GM12878 (cell line): ENCODE data around the gene LPCAT2. TPM values are rescaled to one million over a fixed set of nuclear protein-coding genes. Genes with fewer than 3 reads are reported as not detected.

Source experiments
- ATAC-seq: fragments of 200-7000 bp; cut with Tn5 transposase; 3 replicates; pipeline ENCODE4 v1.9.1; 2020; ENCODE audit warnings: mild to moderate bottlenecking, moderate library complexity
- BruUV-seq: library from RNA; stranded (reverse); fragments of 400-500 nt; replicated peaks from 2 replicates; lab custom pipeline; 2021; lab: Mats Ljungman, UMichigan
- CTCF ChIA-PET: fragments of 300-600 bp; sonication (Branson Sonifier 250); formaldehyde crosslinking; extraction: SDS; loops from one replicate; lab custom pipeline; 2021; ENCODE audit warnings: inconsistent platforms; lab: Yijun Ruan, JAX
- POLR2A ChIA-PET: fragments of 350-600 bp; formaldehyde crosslinking; extraction: SDS; loops from one replicate; lab custom pipeline; 2021; ENCODE audit warnings: inconsistent platforms; lab: Charles Lee
- RAD21 ChIA-PET: fragments of 300-600 bp; sonication (Branson Sonifier 250); formaldehyde crosslinking; loops from one replicate; lab custom pipeline; 2023; ENCODE audit warnings: antibody characterized with exemption; ENCODE audit not compliant: unreplicated experiment; lab: Charles Lee
- SMC1A ChIA-PET: fragments of 300-600 bp; sonication (Branson Sonifier 250); formaldehyde crosslinking; loops from one replicate; lab custom pipeline; 2023; ENCODE audit not compliant: unreplicated experiment, uncharacterized antibody; lab: Charles Lee
- DNase-seq: peaks from one replicate; pipeline ENCODE4 v3.0.0-alpha.2; 2011; ENCODE audit warnings: low read depth, low spot score
- FAIRE-seq: peaks from 3 replicates; lab custom pipeline; 2011; peaks lifted over from hg19 to GRCh38; lab: Jason Lieb, UNC
- H2AFZ ChIP-seq: 2 replicates; pipeline ENCODE4 v1.6.0; 2011; ENCODE audit warnings: low read depth, low read length, control low read depth; ENCODE audit not compliant: control insufficient read depth
- H3K27ac ChIP-seq: 2 replicates; pipeline ENCODE4 v1.5.1; 2011; ENCODE audit warnings: control low read depth; ENCODE audit not compliant: control insufficient read depth, insufficient read depth
- H3K27me3 ChIP-seq, 2 experiments: replicated peaks in 1 of 2; 2 replicates each; pipeline versions ENCODE4 v1.6.0 to v1.6.1; 2011; ENCODE audit warnings: low read length in 1 of 2; ENCODE audit not compliant: control insufficient read depth in 2 of 2, insufficient read depth in 2 of 2
- H3K36me3 ChIP-seq, 2 experiments: 2 replicates each; pipeline ENCODE4 v1.5.1; 2011; ENCODE audit warnings: low read length in 1 of 2; ENCODE audit not compliant: control insufficient read depth in 2 of 2, insufficient read depth in 2 of 2
- H3K4me1 ChIP-seq: 2 replicates; pipeline ENCODE4 v1.6.1; 2011; ENCODE audit warnings: mild to moderate bottlenecking, low read length, moderate library complexity, mixed read lengths; ENCODE audit not compliant: control insufficient read depth, insufficient read depth
- H3K4me2 ChIP-seq: 2 replicates; pipeline ENCODE4 v1.6.0; 2011; ENCODE audit warnings: control low read depth; ENCODE audit not compliant: control insufficient read depth, insufficient read depth
- H3K4me3 ChIP-seq: fragments of 200-600 bp; sonication (generic); 2 replicates; pipeline ENCODE4 v1.5.1; 2016
- H3K79me2 ChIP-seq: 2 replicates; pipeline ENCODE4 v1.6.0; 2011; ENCODE audit warnings: low read length; ENCODE audit not compliant: control insufficient read depth, insufficient read depth
- H3K9ac ChIP-seq: 2 replicates; pipeline ENCODE4 v1.8.0; 2011; ENCODE audit warnings: low read length, control low read depth, mixed read lengths; ENCODE audit not compliant: control insufficient read depth, insufficient read depth
- H3K9me3 ChIP-seq: replicated peaks from 3 replicates; pipeline ENCODE4 v1.5.1; 2011; ENCODE audit warnings: mild to moderate bottlenecking, low read length; ENCODE audit not compliant: control insufficient read depth, insufficient read depth
- H4K20me1 ChIP-seq: 2 replicates; pipeline ENCODE4 v1.6.0; 2011; ENCODE audit not compliant: control insufficient read depth, insufficient read depth
- NFYA ChIP-seq: IDR thresholded peaks from 2 replicates; pipeline ENCODE4 v1.6.1; 2011; ENCODE audit warnings: low read depth, mild to moderate bottlenecking, low read length, improper control_type of control experiment, borderline replicate concordance
- NR2C1 ChIP-seq: fragments of 450-650 bp; IDR thresholded peaks from 2 replicates; pipeline ENCODE4 v1.6.1; 2017; ENCODE audit warnings: antibody characterized with exemption, mild to moderate bottlenecking, moderate library complexity
- NR2F1 ChIP-seq: fragments of 450-650 bp; conservative IDR thresholded peaks from 2 replicates; pipeline ENCODE4 v1.6.1; 2017; ENCODE audit warnings: mild to moderate bottlenecking
- POU2F2 ChIP-seq: IDR thresholded peaks from 3 replicates; pipeline ENCODE4 v1.6.1; 2011; ENCODE audit warnings: low read depth, mild to moderate bottlenecking, low read length, borderline replicate concordance
- RELA ChIP-seq: fragments of 450-650 bp; IDR thresholded peaks from 2 replicates; pipeline ENCODE4 v1.8.0; 2014; ENCODE audit warnings: borderline replicate concordance; ENCODE audit not compliant: partially characterized antibody
- WGBS: methylation state at CpG from one replicate; pipeline ENCODE4 v1.1.6; 2016; ENCODE audit warnings: low lambda C conversion rate; ENCODE audit not compliant: insufficient replicate concordance, insufficient coverage; ENCODE audit errors: missing lambda C conversion rate; 5-methylcytosine and 5-hydroxymethylcytosine counted together
- in situ Hi-C: fragments of 300-500 bp; cut with MboI; formaldehyde crosslinking; loops from 9 replicates; pipeline ENCODE4 v1.14.3; 2018; ENCODE audit warnings: mixed read lengths
- intact Hi-C: fragments of 100-400 bp; cut with micrococcal nuclease; formaldehyde crosslinking; loops from one replicate; pipeline ENCODE4 v1.14.2; 2022; ENCODE audit not compliant: unreplicated experiment
- polyA plus RNA-seq, 11 experiments: library from polyadenylated mRNA; depleted of rRNA in 4 of 11; unstranded in 6 of 11; stranded (reverse) in 5 of 11; fragments of >200 nt; fragmentation: Nextera tagmentation in 4 of 11; fragmentation: Illumina TruSeq in 1 of 11; extraction: Ambion mirVana in 4 of 11; extraction: Trizol in 1 of 11; gene quantifications; 1 replicate in 1 of 11; 2 replicates in 10 of 11; pipeline versions ENCODE4 v1.2.1 to v1.2.3, GENCODE V29; 2011 to 2016; ENCODE audit warnings: inconsistent platforms in 2 of 11, missing spikeins in 2 of 11, low read depth in 1 of 11
- total RNA-seq, 4 experiments: library from RNA; depleted of rRNA in 3 of 4; stranded (reverse); fragments of >200 nt in 3 of 4; fragmentation: Illumina TruSeq in 1 of 4; extraction: Trizol in 1 of 4; gene quantifications; 2 replicates each; pipeline versions ENCODE4 v1.2.1 to v1.2.3, GENCODE V29; 2013 to 2021

Gene LPCAT2
- total and polyA plus RNA-seq, 10 of the 15 experiments (the other 5 are each of a cell fraction or from before 2014, with no cell fraction given), result 0.01 TPM; not detected in 9

DNA sequence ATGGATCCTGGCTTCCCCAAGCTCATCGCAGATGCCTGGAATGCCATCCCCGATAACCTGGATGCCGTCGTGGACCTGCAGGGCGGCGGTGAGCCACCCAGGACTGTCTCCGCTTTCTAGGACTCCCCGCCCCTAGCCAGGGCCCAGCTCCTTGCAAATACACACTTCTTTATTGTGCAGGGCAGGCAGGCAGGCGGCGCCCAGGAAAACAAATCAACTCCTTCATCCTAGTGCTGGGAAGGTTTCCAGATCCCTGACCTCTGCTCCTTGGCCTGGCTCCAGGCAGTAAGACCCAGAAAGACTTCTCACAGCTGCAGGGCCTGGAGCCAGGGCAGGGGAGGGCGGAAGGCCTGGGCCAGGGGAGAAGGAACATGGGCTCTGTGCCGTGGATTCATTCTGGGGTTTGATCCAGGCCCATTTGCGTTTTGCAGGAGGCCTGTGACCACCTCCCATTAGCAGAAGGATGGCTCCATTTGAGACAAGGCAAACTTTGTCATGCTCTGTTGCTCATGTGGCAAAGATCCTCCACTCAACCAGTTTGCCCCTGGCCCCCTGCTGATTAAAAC lies 6.0 kb upstream of the LPCAT2 start:
- ChIA-PET RAD21 (no interaction called here), CTCF (no interaction called here), SMC1A (interaction anchor here (1.0 to 1.2 kb wide), 4 partner anchors 10 to 167 kb away, joined by 3 read pairs; no protein-coding TSS in a partner anchor), POLR2A (no interaction called here)
- Histone ChIP-seq H3K27me3 (no peaks in the 10 kb centered on the region; a peak in 1 of 4 replicates), H3K9me3 (no peaks in the 10 kb centered on the region), H3K4me1 (no peaks in the 10 kb centered on the region), H2AFZ (no peak overlapping the region), H3K79me2 (no peaks in the 10 kb centered on the region), H3K4me2 (no peak overlapping the region), H4K20me1 (no peaks in the 10 kb centered on the region), H3K36me3 (no peaks in the 10 kb centered on the region), H3K27ac (no peak overlapping the region), H3K4me3 (no peak overlapping the region), H3K9ac (no peak overlapping the region)
- no peak for DNase-seq
- no peak for FAIRE-seq
- WGBS, result 46% methylated on average over 13 of the region's 13 CpGs
- no peak for ATAC-seq
- no peak for TF ChIP-seq NR2C1
- TF ChIP-seq NFYA, result no peak
- TF ChIP-seq POU2F2, result no peak
- no peak for TF ChIP-seq RELA
- intact Hi-C loops, result no loop called here
- no TSS peak for BruUV-seq
- in situ Hi-C loops, result no loop called here

DNA sequence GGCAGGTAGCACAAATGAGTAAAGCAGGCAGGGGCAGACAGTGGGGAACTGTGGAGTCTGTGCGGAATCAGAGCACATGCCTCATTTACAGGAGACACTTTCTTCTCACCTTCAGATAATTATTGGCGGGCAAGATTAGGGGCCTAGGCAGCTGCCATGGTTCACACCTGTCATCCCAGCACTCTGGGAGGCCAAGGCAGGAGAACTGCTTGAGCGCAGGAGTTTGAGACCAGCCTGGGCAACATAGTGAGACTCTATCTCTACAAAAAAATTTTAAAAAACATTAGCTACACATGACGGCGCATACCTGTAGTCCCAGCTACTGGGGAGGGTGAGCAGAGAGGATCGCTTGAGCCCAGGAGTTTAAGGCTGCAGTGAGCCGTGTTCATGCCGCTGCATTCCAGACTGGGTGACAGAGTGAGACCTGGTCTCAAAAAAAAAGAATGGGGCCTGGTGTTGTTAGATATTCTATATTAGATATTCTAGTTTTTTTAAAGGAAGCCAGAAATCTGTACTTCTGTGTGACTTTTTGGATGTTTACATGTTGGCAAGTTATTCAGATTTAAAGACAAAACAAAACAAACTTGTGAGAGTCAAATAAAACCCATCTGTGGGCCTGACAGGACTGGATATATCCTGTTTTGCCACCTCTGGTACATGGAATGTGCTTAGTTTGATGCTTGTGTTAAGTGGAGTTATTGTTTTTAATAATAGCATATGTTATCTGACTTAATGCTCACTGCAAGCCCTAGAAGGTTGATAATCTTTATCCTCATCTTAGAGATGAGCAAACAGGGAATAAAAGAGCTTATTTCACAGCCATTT lies 4.9 kb upstream of the LPCAT2 start:
- no peaks in the 10 kb centered on the region for H4K20me1 ChIP-seq
- ChIA-PET SMC1A (interaction anchor here (0.9 to 1.2 kb wide), 3 partner anchors 9 to 168 kb away, joined by 3 read pairs; no protein-coding TSS in a partner anchor), RAD21 (no interaction called here), POLR2A (interaction anchor here (0.6 kb wide), 1 partner anchor 74 kb away, joined by 5 read pairs; no protein-coding TSS in a partner anchor), CTCF (no interaction called here)
- intact Hi-C loops (no loop called here), in situ Hi-C loops (no loop called here)
- H3K4me1 ChIP-seq, result no peaks in the 10 kb centered on the region
- no peak overlapping the region for H3K9ac ChIP-seq
- TF ChIP-seq NR2F1, result no peak
- no peak for ATAC-seq
- no peak for FAIRE-seq
- no TSS peak for BruUV-seq
- H3K27me3 ChIP-seq, result no peaks in the 10 kb centered on the region; a peak in 1 of 4 replicates
- H3K79me2 ChIP-seq, result no peaks in the 10 kb centered on the region
- 62% methylated on average over 8 of the region's 8 CpGs for WGBS
- DNase-seq, result no peak
- H3K9me3 ChIP-seq, result no peaks in the 10 kb centered on the region
- H3K4me2 ChIP-seq, result no peak overlapping the region
- H3K4me3 ChIP-seq, result no peak overlapping the region
- H2AFZ ChIP-seq, result no peak overlapping the region
- H3K36me3 ChIP-seq, result no peaks in the 10 kb centered on the region
- no peak overlapping the region for H3K27ac ChIP-seq
